ENCODE measurements around the gene TFAM. TPM values are rescaled to one million over a fixed set of nuclear protein-coding genes. Genes with fewer than 3 reads are reported as not detected.

TFAM gene
- 10 to 100 TPM; 11.8 to 48.6 (median 25.9) TPM for total RNA-seq

GRCh38 chr10:58384999-58385783, at the start of gene TFAM:
Gene TFAM (plus strand): TSS chr10:58385410. CDS start chr10:58385548, 138 bp downstream.
- intact Hi-C loops (cut with DNase I; ENCODE audit: low total_unique reads): loop anchor here (10.0 kb wide), 1 partner anchor 50 kb away; the partner anchor contains the start of gene UBE2D1
- peak; percentile 66 to 72 (median 68) for TF ChIP-seq CTCF (IDR thresholded peaks at IDR 0.05)
- TF ChIP-seq POLR2A (IDR thresholded peaks at IDR 0.05): peak; percentile 68 to 78
- no peaks in the 10 kb centered on the region for H3K4me1 ChIP-seq
- peak; percentile 97 for DNase-seq
- peak within 1 kb of the TSS; percentile 71 to 78 for H3K4me3 ChIP-seq
- no peaks in the 10 kb centered on the region for H3K36me3 ChIP-seq
- no peaks in the 10 kb centered on the region for H3K9me3 ChIP-seq
- peak within 1 kb of the TSS; percentile 87 to 95 for H3K27ac ChIP-seq
- no peaks in the 10 kb centered on the region for H3K27me3 ChIP-seq

DNA sequence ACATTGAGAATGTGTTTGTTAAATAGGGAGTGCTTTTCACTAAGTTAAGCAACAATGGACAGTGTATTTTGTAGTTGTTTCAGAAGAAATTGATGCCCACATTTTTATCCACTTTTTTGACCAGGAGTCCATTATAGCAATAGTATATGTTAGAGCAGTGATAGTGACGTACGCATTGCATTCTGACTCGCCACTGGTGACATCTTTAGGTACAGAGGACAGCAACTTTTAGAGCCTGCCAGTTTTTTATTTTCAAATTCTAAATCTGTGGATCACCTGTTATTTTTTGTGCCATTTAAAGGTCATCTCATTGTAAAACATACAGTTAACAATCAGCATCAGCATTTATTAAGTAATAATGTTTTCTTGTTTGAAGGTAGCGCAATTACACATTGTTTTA, 49.0 kb upstream of the TFAM start:
- intact Hi-C loops (cut with DNase I; ENCODE audit: low total_unique reads): loop anchor here (10.0 kb wide), 1 partner anchor 49 kb away; the partner anchor contains the start of gene TFAM
- H3K9me3 ChIP-seq: no peaks in the 10 kb centered on the region
- H3K36me3 ChIP-seq: no peaks in the 10 kb centered on the region
- TF ChIP-seq POLR2A (IDR thresholded peaks at IDR 0.05) (no peak), CTCF (IDR thresholded peaks at IDR 0.05) (no peak)
- H3K27ac ChIP-seq: peak overlapping the region in 1 of 2 donors; percentile 82
- H3K27me3 ChIP-seq: no peaks in the 10 kb centered on the region
- no peak for DNase-seq
- H3K4me1 ChIP-seq: no peaks in the 10 kb centered on the region
- peak overlapping the region in 1 of 2 donors; percentile 97 for H3K4me3 ChIP-seq

DNA sequence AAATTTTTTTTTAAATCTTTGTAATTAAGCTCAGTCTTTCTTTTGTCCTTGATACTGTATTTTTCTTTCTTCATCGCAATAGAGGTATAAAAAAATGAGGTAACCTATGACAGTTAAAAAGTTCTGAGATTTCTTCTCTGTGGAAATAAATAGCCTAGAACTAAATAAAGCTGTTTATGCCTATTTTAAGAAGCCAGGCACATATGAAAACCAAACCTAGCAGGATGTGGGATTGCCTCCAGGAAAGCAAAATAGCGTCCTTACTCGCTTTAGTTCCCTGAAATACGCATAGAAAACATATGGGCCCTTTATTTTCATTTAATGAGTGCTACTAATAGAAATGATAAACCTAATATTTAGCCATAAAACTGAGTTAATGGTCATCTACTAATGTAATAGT, 43.8 kb upstream of the TFAM start:
- intact Hi-C loops (cut with DNase I; ENCODE audit: low total_unique reads): no loop called here
- Histone ChIP-seq H3K4me1 (no peaks in the 10 kb centered on the region), H3K27ac (no peak overlapping the region), H3K4me3 (no peak overlapping the region), H3K36me3 (no peaks in the 10 kb centered on the region), H3K9me3 (no peaks in the 10 kb centered on the region), H3K27me3 (no peaks in the 10 kb centered on the region)
- TF ChIP-seq CTCF (IDR thresholded peaks at IDR 0.05) (no peak), POLR2A (IDR thresholded peaks at IDR 0.05) (no peak)
- no peak for DNase-seq

DNA sequence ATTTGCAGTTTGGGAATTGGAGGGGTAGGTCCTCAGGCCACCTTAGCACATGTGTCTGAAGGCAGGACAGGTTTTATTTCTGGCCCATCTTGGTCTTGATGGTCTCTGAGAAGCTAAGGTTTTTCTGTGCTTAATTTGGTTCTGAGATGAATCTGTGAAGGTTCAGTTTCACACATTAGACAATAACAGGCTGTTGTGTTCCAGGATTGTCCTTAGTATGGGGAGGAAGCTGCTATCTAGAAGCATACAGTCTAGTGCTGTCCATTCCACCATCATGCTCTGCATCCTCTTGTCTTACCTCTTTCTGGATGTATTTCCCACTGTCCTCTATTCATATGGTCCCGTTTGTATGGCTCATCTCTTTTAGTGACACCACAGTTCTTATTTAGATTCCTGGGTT, 43.3 kb upstream of the TFAM start:
- Histone ChIP-seq H3K9me3 (no peaks in the 10 kb centered on the region), H3K4me1 (no peaks in the 10 kb centered on the region), H3K27ac (no peak overlapping the region), H3K4me3 (no peak overlapping the region), H3K27me3 (no peaks in the 10 kb centered on the region), H3K36me3 (no peaks in the 10 kb centered on the region)
- DNase-seq: no peak
- intact Hi-C loops (cut with DNase I; ENCODE audit: low total_unique reads): no loop called here
- TF ChIP-seq POLR2A (IDR thresholded peaks at IDR 0.05): no peak
- no peak for TF ChIP-seq CTCF (IDR thresholded peaks at IDR 0.05)

- TF ChIP-seq POLR2A (IDR thresholded peaks at IDR 0.05) (no peak), CTCF (IDR thresholded peaks at IDR 0.05) (no peak)
- H3K27ac ChIP-seq: no peak overlapping the region
- no peaks in the 10 kb centered on the region for H3K36me3 ChIP-seq
- H3K4me3 ChIP-seq: no peak overlapping the region
- no peaks in the 10 kb centered on the region for H3K27me3 ChIP-seq
- intact Hi-C loops (cut with DNase I; ENCODE audit: low total_unique reads): no loop called here
- no peak for DNase-seq
- no peaks in the 10 kb centered on the region for H3K4me1 ChIP-seq
- H3K9me3 ChIP-seq: no peaks in the 10 kb centered on the region
Measured at GRCh38 chr10:58347967-58348366, 37.2 kb upstream of the TFAM start.

Measured in uterus (tissue), 4 donors.